ENCODE data around the gene CABYR. TPM values are rescaled to one million over a fixed set of nuclear protein-coding genes. Genes with fewer than 3 reads are reported as not detected.

Gene CABYR
- total and polyA plus RNA-seq, 2 of the 13 experiments (the other 11 are each of a cell fraction or from before 2014, with no cell fraction given): 0.71 to 0.88 TPM

GRCh38 chr18:24195296-24196053 lies 56.6 kb downstream of the CABYR start:
- no peak for FAIRE-seq

More at GRCh38 chr18:24195296-24196053, 56.6 kb downstream of the CABYR start:
- in situ Hi-C loops (cut with HindIII; ENCODE audit: extremely low pct_ligation_motif_present, low pct_unique_long_range_greater_than_20kb): no loop called here
- Histone ChIP-seq H4K20me1 (ENCODE audit: insufficient read depth, low read length) (no peaks in the 10 kb centered on the region), H3K4me1 (ENCODE audit: insufficient read depth, low read length) (peaks cover 8% of the 10 kb centered on the region), H2AFZ (ENCODE audit: low read length) (no peak overlapping the region), H3K27ac (ENCODE audit: extremely low read length, insufficient read depth, low read length) (no peak overlapping the region), H3K9ac (ENCODE audit: insufficient read depth, low read depth, low read length) (no peak overlapping the region), H3K4me3 (replicated peaks in 1 of 3; ENCODE audit: insufficient read depth in 1 of 3, low read depth in 2 of 3, low read length in 3 of 3) (no peak overlapping the region), H3K79me2 (ENCODE audit: insufficient read depth, low read length) (no peaks in the 10 kb centered on the region), H3K4me2 (ENCODE audit: low read depth, low read length) (no peak overlapping the region), H3K36me3 (replicated peaks in 1 of 2; ENCODE audit: control insufficient read depth in 1 of 2, insufficient read depth in 2 of 2, low read length in 2 of 2) (no peaks in the 10 kb centered on the region), H3K9me3 (ENCODE audit: low read length) (no peaks in the 10 kb centered on the region), H3K27me3 (ENCODE audit: control insufficient read depth in 1 of 2, insufficient read depth in 2 of 2, low read length in 2 of 2) (peaks cover 0 to 3% of the 10 kb centered on the region in 2 experiments; a peak in 1 of 5 replicates)
- intact Hi-C loops (cut with micrococcal nuclease; ENCODE audit: unreplicated experiment): no loop called here
- TF ChIP-seq ZFP36L2 (CRISPR knock-in tag; IDR thresholded peaks at IDR 0.05) (no peak), KAT7 (CRISPR knock-in tag; IDR thresholded peaks at IDR 0.05; ENCODE audit: borderline replicate concordance) (no peak), NAIF1 (CRISPR knock-in tag; IDR thresholded peaks at IDR 0.05; ENCODE audit: borderline replicate concordance) (no peak), MATR3 (CRISPR knock-in tag; IDR thresholded peaks at IDR 0.05) (no peak), TEAD2 (CRISPR knock-in tag; IDR thresholded peaks at IDR 0.05) (no peak), ZNF10 (CRISPR knock-in tag; IDR thresholded peaks at IDR 0.05; ENCODE audit: borderline replicate concordance, low read depth) (no peak), MAFF (IDR thresholded peaks at IDR 0.05; ENCODE audit: low read depth, low read length) (peak; percentile 85), AHDC1 (CRISPR knock-in tag; IDR thresholded peaks at IDR 0.05; ENCODE audit: borderline replicate concordance) (0 out of 2 replicates have a peak, but pooled peaks have one; percentile 19), GFI1 (CRISPR knock-in tag; IDR thresholded peaks at IDR 0.05; ENCODE audit: borderline replicate concordance) (no peak), CHD4 (IDR thresholded peaks at IDR 0.05; ENCODE audit: borderline replicate concordance, low read length) (no peak), HNF4A (CRISPR knock-in tag; IDR thresholded peaks at IDR 0.05) (0 out of 2 replicates have a peak, but pooled peaks have one; percentile 19), MAFK (conservative IDR thresholded peaks at IDR 0.05 in 1 of 2, IDR thresholded peaks at IDR 0.05 in 1 of 2; ENCODE audit: low read length in 2 of 2) (peak; percentile 88 to 89), NONO (IDR thresholded peaks at IDR 0.05) (no peak), NONO (CRISPR knock-in tag; conservative IDR thresholded peaks at IDR 0.05) (no peak), BCL6 (CRISPR knock-in tag; IDR thresholded peaks at IDR 0.05) (0 out of 2 replicates have a peak, but pooled peaks have one; percentile 11)
- ATAC-seq (peak; percentile 49; the same call in 2 of the 3 replicates), DNase-seq (ENCODE audit: low spot score) (peak; percentile 29)
- CTCF ChIA-PET (ENCODE audit: low intra/inter-chr PET ratio, low total read pairs): no interaction called here
- POLR2A ChIA-PET: no interaction called here
- BruUV-seq (replicated peaks): no TSS peak
- 43% methylated on average over 9 of the region's 9 CpGs for WGBS (ENCODE audit: low lambda C conversion rate)

Measured in HepG2 (cell line).